Limb (tissue), 2 donors: Measurements from ENCODE around the gene SKP1.

Experiments used
- DNase-seq, 2 donors: peaks; one replicate each; pipeline ENCODE4 v3.0.0-alpha.2; 2016; ENCODE audit errors: extremely low spot score in 2 of 2

SKP1 gene

DNA sequence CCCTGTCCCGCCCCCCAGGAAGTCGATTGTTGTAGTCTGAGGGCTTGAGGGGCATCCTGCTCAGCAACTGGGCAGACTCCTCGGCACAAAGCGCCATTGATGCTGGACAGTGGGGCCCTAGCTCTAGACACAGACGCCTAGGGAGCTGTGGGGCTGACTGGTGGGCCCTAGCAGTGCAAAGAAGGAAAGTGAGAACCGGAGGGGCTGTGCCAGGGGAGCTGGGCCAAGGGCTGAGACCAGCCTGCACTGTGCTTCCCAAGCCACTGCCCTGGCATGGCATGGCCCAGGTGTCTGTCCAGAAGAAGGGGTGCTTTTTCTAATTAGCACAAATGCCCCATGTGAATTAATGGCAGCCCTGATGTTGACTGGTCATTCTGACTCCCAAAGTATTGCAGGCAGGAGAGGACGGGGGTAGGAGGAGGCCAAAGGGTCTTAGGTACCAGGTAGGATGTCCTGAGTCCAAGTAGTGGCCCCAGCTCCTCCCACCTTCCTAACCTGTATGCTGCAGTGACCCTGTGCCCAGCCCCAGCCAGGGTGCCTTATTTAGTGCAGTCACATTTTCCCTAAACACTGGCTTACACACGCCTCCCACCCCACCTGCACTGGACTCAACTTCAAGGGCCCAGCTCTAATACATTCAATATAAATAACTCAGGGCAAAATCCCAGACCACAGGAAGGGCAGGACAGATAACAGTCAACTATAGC lies 46.4 kb downstream of the SKP1 start:
- no peak for DNase-seq

DNA sequence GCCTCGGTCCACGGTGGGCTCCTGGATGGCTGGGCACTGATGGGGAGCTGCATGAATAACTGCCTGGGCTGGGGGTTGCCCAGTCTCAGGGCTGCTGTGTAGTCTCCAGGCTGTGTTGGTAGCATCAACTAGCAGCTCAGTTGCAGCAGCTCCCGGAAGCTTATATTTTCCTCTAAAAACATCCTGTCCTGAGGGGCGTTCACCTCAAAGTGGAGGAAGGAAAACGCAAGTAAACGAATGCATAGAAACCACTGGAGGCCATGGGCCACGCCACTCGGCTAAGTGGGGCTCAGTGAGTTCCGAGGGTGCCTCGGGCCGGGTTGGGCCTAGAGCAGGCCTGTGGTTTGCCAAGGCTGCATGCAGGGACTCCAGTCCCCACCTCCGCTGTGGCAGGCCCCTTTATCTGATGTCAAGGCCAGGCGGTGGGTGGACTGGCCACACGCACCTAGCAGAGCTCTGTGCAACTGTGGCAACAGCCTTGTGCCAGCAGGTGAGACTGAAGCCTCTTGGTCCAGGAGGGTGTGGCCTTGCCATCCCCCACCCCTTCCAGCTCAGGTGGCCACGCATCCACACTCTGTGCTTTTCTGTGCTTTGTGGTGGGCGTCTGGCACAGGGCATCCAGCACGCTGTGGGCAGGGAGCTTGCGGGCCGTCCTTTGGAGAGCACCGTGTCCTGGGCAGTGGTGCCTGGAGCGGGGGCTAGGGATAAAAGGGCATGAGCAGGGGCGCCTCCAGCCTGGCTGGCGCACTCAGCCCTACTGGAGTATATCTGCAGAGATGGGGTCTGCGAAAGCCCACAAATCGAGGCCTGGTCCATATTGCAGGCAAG lies 47.1 kb downstream of the SKP1 start:
- DNase-seq, result no peak

DNA sequence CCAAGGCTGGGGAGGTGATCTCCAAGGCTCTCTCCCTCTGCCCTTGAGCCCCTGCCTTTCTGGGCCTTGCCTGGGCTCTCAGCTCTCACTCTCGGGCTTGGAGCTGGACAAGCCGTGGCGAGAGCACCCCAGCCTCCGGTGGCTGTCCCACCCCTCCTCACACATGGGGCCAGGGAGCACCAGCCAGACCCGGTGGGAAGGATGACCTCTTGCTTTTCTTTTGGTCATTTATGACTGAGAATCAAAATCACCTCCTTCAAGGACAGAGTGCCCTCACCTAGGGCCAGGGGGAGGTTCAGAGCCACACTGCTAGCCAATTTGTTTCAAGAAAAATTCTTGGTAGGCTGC lies 48.1 kb downstream of the SKP1 start:
- no peak for DNase-seq

DNA sequence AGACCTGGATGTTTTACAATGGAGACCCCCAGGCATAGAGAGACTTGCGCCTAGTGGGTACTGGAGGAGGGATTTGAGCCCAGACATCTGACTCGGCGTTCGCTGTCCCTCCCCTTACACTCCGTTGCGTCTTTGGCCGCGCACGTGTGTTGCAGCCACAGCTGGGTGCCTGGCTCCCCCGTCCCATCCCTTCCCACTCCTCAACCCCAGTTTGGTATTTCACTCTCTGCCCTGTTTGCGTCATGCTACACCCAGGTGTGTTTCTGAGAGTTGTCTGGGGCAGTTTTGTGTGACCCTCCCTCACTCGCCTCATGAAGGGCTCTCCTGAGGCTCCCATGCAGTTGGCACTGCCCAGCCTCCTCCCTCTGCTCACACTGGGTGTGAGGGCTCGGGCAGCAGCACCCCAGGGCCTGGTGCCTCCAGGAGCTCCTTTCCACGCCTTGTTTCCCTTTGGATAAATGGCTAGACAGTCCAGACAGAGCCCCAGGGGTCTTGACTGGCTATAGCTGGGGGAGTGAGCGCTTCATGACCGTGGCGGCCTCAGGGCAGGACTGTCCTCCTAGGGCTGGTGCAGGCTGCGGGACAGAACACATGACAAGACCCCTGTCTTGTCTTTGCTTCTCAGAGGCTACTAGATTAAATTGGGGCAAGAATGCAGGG lies 48.6 kb downstream of the SKP1 start:
- DNase-seq, result no peak

DNA sequence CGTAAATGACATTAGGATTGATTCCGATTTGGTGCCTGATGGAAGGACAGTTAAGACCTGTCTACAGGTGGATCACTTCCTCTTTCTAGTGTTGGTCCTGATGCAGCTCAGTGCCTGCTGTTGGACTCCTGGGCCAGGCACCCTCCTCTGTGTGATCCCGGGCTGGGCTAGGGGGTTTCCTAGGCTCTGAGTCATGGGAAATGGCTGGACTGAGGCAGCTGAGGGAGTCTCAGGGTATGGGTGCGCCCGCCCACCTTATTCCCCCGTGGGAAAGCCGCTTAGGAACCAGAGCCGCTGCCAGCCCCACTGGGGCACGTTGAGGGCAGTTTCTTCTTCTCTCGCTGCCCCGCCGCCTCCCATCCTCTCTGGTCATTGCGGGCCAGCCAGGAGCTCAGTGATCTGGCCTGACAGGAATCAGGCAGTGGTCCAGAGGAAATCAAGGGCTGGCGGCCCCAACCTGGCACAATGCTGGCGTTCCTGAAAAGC lies 49.3 kb downstream of the SKP1 start:
- DNase-seq, result no peak

DNA sequence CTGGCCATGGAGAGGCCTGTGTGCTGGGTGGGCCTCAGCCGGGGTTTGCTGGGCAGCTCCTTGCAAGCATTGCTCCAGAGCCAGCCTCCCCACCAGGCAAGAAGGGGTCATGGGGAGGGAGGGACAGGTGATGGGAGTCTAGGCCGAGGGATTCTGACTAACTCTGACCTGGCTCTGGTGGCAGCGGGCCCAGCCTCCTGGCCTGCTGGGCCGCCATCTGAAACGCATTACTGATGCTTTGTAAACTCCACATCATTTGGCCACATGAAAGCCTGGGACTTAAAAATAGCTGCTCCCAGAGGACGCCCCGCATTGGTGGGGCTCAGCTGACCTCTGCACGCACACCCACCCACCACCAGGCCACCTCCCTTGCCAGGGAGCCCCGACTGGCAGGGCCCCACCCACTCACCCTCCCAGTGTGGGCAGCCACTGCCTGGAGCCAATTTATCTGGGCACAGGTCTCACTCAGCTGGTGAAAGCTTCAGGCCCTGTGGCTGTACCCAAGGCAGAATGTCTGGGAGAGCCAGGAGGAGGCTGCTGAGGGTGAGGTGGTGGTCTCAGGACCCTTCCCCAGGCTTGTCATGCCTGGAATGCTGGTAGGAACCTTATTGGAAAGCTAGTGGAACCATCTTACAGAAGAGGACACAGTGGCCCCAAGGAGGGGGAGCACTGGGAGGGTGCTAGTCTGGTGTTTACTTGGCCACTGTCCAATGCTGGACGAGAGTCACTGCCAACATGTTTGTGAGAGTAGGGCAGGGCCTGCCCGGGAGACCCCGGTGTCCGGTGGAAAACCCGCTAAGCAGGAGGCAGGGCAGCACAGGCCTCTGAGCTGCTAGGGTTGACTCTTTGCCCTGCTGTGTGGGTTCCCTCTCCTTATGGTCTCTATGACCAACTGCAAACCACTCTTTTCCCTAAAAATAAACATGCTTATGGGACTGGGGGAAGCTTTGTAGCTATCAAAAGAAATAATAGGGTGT lies 51.4 kb downstream of the SKP1 start:
- DNase-seq, result peak in 1 of 2 donors; percentile 46

DNA sequence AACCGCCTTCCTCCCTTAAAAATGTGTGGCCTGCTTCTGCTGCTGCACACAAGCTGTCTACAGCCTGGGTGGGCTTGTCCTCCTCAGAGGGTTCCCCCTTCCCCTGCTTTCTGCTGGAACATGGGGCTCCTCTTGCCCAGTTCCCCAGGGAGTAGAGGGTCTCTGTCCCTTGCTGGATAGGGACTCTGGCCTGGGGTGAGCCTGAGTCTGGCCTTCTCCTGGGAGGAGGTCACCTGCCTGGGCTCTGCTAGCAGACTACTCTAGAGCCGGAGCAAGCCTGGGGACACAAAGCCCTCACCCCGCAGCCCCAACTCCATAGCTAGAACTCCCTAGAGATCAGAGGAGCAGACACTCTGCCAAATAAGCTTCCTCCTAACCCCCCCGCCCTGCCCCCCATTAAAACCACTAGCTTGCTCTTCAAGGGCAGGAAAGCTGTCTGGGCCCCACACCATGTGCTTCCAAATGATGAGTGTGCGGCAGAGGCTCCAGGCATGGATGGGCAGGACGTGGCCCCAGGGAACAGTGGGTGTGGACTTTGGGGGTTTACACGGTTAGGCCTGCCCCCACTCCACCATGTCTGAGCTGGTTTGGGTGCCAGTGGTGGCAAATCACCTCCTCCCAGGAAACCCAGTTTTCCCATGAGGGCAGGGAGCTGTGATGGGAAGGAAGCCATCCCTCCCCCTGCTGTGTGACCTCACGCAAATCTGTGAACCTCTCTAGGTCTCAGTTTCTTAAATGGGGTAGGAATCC lies 52.3 kb downstream of the SKP1 start:
- no peak for DNase-seq

DNA sequence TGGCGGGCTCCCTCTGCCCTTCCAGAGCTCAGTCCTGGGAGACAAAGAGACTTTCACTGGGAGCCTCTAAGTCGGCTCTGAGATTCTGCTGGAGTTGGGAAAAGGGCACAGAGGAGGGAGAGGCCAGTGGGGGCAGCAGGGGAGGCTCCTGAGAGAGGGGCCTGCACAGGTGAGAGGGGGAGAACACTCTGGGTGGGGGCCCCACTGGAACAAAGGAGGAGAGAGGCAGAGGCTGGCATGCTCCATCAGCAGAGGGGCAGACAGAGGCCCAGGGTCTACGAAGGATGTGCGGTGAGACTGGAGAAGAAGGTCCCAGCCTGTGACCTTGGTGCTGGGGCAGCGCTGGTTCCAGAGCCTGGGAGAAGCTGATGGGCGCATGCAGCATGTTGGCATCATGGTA lies 53.4 kb downstream of the SKP1 start:
- no peak for DNase-seq

DNA sequence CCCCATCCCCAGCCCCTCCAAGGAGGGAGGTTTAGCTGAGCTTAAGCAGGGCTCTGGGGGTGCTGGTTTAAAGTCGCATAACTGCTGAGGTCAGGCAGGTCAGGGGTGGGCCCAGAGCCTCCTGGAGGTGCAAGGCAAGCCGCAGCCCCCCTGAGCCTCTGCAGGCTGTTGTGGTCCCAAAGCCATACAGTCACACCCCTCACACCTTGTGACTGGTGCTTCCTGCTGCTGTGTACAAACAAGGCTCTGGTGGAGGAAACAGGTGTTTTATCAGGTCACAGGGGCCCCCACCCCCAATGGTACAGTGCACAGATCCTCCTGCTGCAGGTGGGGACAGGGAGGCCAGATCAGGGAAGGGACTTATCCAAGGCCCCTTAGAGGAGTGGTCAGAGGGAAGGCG lies 54.2 kb downstream of the SKP1 start:
- no peak for DNase-seq

DNA sequence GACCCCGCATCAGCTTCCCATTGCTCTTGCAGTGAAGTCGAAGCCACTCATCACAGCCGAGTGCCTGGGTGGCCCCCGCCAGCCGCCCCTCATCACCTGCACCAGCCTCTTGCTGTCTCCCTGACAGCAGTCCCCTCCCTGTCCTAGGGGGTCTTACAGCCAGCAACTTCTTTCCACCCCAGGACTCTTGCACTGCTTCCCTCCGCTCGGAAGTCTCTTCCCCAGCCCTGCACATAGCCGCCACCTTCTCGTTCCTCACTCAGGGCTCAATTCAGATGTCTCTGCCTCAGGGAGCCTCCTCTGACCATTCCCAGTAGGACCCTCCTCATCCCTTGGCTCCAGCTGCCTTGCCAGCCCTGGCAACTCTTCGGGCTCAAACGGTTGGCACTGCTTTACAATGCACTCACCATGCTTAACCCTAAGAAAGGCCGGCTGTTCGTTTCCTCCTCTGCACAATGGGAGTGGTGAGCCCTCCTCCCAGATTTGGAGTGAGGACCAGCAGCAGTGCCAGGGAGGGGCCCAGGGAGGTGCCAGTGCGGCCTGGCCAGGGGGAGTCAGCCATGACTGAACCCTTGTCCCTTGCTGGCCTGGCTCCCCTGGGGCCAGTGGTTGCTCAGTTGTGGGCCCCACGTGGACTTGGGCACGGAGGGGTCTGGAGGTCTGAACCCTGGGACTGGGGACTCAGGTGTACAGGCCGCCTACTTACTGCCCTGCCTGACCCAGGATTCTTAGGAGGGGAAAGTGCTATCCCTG lies 56.2 kb downstream of the SKP1 start:
- no peak for DNase-seq

DNA sequence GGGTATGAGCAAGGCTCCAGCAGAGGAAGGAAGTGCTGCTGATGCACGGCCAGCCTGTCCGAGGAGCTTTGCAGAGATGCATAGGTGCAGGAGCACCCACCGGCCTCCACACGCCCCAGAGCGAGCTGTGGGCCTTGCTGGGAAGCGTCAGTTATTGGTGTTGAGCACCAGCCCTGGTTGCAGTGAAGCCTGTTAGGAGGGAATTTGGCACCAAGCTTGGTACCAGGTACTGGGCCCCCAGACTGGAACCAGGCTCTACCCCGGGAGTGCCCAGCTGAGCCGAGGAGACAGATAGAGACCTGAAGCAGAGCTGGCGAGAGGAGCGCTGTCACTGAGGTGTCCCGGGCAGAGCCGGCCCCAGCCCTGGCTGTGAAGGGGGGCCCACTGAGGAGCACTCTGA lies 57.0 kb downstream of the SKP1 start:
- no peak for DNase-seq

DNA sequence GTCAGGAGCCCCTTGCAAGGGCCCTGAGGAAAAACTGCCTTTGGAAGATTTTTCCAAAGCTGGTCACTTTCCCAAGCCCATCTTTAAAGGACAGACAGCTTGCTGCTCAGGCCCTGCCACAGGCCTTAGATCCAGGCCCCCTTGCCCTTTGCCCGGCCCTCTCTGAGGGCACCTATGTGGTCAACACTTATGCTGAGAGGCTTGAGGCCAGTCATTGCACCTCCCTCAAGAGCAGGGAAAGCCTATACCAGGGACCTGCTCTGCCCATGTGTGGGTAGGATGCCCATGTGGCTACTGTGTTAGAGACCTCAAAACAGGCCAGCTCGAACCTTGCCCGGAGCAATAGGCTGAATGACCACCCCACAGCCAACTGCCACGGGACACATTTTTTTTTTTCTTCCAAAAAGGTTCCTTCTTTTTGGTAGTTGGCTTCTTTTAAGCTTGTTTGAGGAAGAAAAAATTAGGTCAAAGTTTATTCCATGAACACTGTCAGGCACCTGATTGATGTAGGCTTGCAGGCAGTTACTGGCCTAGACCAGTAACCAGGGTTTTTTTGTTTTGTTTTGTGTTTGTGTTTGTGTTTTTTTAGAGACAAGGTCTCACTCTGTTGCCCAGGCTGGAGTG lies 58.4 kb downstream of the SKP1 start:
- no peak for DNase-seq

DNA sequence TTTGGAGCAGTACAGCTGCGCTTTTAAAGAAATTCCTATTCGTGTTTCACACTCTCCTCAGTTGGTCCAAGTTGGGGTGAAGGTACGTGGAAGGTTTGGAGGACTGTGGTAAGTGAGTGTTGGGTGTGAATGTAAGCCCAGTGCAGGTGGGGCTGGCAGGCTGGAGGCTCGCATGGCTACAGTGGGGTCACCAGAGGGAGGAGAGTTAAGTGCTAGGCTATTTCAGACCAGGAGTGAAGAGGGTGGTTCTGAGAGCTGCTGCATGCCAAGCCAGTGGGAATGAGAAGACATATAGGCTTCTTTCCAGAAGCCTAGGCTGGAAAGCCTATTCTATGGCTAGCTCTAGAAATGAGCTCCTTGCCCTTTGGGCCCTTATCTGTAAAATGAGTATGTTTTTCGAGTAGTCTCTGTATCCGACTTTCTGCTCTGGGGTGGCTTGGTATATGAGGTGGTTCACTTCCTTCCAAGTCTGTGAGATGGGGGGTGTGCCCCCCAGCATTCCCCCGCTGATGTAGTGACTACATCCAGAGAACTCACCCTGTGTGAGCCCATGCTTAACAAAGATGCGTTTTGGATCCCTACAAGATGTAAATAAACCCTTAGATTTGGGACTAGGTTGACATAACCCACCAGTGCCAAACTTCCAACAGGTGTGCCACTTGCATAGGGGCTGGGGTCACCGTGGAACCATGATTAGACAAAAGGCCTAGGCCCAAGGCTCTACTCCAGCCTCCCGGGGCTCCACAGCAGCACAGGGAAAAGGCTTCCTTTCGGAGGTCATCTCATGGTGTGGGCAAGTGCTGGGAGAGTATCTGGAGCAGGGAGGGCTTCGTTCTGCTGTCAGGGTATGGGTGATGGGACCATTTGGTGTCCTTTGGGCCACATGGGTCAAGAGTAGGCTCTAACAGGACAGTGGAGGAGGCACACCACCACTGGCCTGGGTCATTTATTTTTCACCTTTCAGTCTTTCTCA lies 59.7 kb downstream of the SKP1 start:
- DNase-seq, result no peak

DNA sequence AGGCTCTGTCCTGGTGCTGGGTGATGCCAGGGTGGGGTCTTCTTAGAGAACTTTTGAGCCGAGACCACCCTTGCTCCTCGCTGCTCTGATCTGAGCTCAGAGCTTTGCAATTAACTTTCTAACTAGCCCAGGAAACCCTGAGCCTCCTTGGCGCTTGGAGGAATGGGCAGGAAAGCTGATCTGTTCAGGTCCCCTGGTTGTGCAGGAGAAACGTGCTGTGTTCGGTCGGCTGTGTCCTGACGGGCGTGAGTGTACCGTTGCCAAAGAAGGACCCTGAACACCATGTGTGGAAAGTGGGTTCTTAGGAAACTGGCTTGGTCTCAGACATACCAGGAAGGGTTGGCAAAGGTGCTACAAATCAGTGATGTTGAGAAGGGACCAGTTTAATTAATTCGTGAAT lies 60.5 kb downstream of the SKP1 start:
- DNase-seq, result no peak

DNA sequence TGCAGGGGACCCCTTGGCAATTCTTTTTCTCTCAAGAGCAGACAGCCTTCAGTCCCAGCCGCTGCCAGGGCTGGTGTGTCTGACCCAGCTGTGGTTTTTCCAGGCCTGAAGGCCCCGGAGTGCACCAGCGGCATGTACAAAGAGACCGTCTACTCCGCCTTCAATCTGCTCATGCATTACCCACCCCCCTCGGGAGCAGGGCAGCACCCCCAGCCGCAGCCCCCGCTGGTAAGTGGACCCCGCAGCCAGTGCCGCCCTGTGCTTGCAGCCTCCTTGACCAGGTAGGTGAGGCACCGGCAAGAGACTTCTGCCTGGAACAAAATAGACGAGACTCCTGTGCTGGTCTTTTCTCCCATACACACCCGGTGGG lies 61.0 kb downstream of the SKP1 start:
- DNase-seq, result no peak

DNA sequence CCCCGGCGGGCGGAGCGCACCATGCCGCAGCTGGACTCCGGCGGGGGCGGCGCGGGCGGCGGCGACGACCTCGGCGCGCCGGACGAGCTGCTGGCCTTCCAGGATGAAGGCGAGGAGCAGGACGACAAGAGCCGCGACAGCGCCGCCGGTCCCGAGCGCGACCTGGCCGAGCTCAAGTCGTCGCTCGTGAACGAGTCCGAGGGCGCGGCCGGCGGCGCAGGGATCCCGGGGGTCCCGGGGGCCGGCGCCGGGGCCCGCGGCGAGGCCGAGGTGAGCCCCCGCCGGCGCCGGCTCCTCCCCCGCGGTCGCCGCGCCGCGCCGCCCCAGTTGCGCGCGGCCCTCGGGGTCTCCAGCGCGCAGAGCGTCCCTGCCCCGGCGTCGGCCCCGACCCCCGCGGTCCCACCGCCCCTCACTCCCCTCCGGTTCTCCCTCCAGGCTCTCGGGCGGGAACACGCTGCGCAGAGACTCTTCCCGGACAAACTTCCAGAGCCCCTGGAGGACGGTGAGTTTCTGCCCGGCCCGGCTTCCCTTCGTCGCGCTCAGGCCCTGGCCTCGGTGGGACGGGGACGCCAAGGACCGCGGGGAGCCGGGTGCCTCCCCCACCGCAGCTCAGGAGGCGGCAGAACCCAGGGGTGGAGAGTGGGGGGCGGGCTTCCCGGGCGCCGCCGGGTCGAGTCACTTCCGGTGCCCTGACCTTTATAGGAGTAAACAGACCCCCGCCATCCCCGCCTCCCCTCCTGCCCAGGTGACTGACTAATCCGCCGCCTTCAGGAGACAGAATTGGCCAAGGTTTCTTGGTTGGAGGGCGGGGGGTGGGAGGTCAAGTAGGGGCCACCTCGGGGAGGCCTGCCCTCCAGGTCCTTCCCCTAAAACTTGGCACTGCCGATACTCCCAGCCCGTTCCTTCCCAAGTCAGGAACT lies 61.6 kb downstream of the SKP1 start:
- peak in 1 of 2 donors; percentile 55 for DNase-seq
